HEK293 (cell line): ENCODE measurements around the gene OCA2.
A peak's percentile ranks its signal among the peaks of the same experiment; 100 is the strongest.
"Not testable (repeated sequence)": the region's sequence is repeated elsewhere in the genome, so short reads cannot be mapped to it uniquely, and the experiment has no call there.

Source experiments
- CTCF ChIA-PET: fragments of 350-600 bp; formaldehyde crosslinking; extraction: SDS; loops from one replicate; lab custom pipeline; 2021; ENCODE audit warnings: antibody characterized with exemption; lab: Yijun Ruan, JAX
- POLR2A ChIA-PET: fragments of 300-600 bp; formaldehyde crosslinking; extraction: SDS; loops from one replicate; lab custom pipeline; 2020; ENCODE audit warnings: antibody characterized with exemption, inconsistent platforms; lab: Yijun Ruan, JAX
- H3K27ac ChIP-seq: fragments of 200-500 bp; sonication (Bioruptor generic); 2 replicates; pipeline ENCODE4 v1.5.1; 2014; ENCODE audit warnings: low read depth, low read length, control low read depth, inconsistent platforms; ENCODE audit errors: extremely low read depth
- H3K36me3 ChIP-seq, 2 experiments: fragments of 200-500 bp in 1 of 2; sonication (Bioruptor generic) in 1 of 2; 1 replicate in 1 of 2; 2 replicates in 1 of 2; pipeline ENCODE4 v1.5.1; 2014 to 2017; ENCODE audit warnings: inconsistent platforms in 2 of 2, low read length in 2 of 2; ENCODE audit not compliant: control insufficient read depth in 2 of 2, insufficient read depth in 1 of 2
- H3K4me1 ChIP-seq: fragments of 200-500 bp; sonication (Bioruptor generic); 2 replicates; pipeline ENCODE4 v1.5.1; 2014; ENCODE audit warnings: mild to moderate bottlenecking, low read length, inconsistent platforms; ENCODE audit not compliant: control insufficient read depth, insufficient read depth
- H3K4me3 ChIP-seq: 2 replicates; pipeline ENCODE4 v1.5.1; 2011; ENCODE audit warnings: low read depth, mild to moderate bottlenecking, control low read depth, low read length, moderate library complexity
- H3K9me3 ChIP-seq: fragments of 200-500 bp; sonication (Bioruptor generic); 2 replicates; pipeline ENCODE4 v1.5.1; 2014; ENCODE audit warnings: low read depth, low read length, inconsistent platforms; ENCODE audit not compliant: control insufficient read depth, insufficient read depth
- EGR2 ChIP-seq: fragments of 450-650 bp; formaldehyde crosslinking; IDR thresholded peaks from 2 replicates; pipeline ENCODE4 v1.5.1; 2016; ENCODE audit warnings: low read depth, missing biosample characterization, missing genetic modification characterization
- FEZF1 ChIP-seq: fragments of 450-650 bp; formaldehyde crosslinking; IDR thresholded peaks from 2 replicates; pipeline ENCODE4 v1.5.1; 2016; ENCODE audit warnings: missing biosample characterization, missing genetic modification characterization
- GLI4 ChIP-seq: fragments of 450-650 bp; formaldehyde crosslinking; IDR thresholded peaks from 2 replicates; pipeline ENCODE4 v1.5.1; 2016; ENCODE audit warnings: missing biosample characterization, missing genetic modification characterization
- KLF10 ChIP-seq: fragments of 450-650 bp; IDR thresholded peaks from 2 replicates; pipeline ENCODE4 v1.5.1; 2018; ENCODE audit warnings: missing biosample characterization, mild to moderate bottlenecking, missing genetic modification characterization
- PRDM1 ChIP-seq: fragments of 450-650 bp; formaldehyde crosslinking; IDR thresholded peaks from 2 replicates; pipeline ENCODE4; 2016; ENCODE audit warnings: missing biosample characterization, missing genetic modification characterization
- SP3 ChIP-seq: fragments of 450-650 bp; formaldehyde crosslinking; IDR thresholded peaks from 2 replicates; pipeline ENCODE4 v1.5.1; 2016; ENCODE audit warnings: missing biosample characterization, missing genetic modification characterization
- ZEB2 ChIP-seq: fragments of 450-650 bp; formaldehyde crosslinking; IDR thresholded peaks from 2 replicates; pipeline ENCODE4 v1.5.1; 2016; ENCODE audit warnings: missing biosample characterization, missing genetic modification characterization
- ZFHX2 ChIP-seq: fragments of 450-650 bp; formaldehyde crosslinking; conservative IDR thresholded peaks from 2 replicates; pipeline ENCODE4 v1.5.1; 2016; ENCODE audit warnings: missing biosample characterization, missing genetic modification characterization
- ZNF146 ChIP-seq: fragments of 450-650 bp; formaldehyde crosslinking; IDR thresholded peaks from 2 replicates; pipeline ENCODE4 v1.5.1; 2016; ENCODE audit warnings: missing biosample characterization, missing genetic modification characterization
- ZNF266 ChIP-seq: fragments of 450-650 bp; formaldehyde crosslinking; IDR thresholded peaks from 2 replicates; pipeline ENCODE4 v1.5.1; 2016; ENCODE audit warnings: missing biosample characterization, missing genetic modification characterization, low read depth
- ZNF423 ChIP-seq: fragments of 450-650 bp; formaldehyde crosslinking; IDR thresholded peaks from 2 replicates; pipeline ENCODE4 v1.5.1; 2016; ENCODE audit warnings: missing biosample characterization, missing genetic modification characterization
- ZNF510 ChIP-seq: fragments of 450-650 bp; formaldehyde crosslinking; IDR thresholded peaks from 2 replicates; pipeline ENCODE4 v1.5.1; 2018; ENCODE audit warnings: mild to moderate bottlenecking, missing genetic modification characterization, missing biosample characterization; ENCODE audit not compliant: insufficient replicate concordance
- ZNF561 ChIP-seq: fragments of 450-650 bp; IDR thresholded peaks from 2 replicates; pipeline ENCODE4 v1.5.1; 2018; ENCODE audit warnings: missing biosample characterization, missing genetic modification characterization, borderline replicate concordance
- ZNF571 ChIP-seq: fragments of 450-650 bp; formaldehyde crosslinking; IDR thresholded peaks from 2 replicates; pipeline ENCODE4 v1.5.0; 2017; ENCODE audit warnings: missing biosample characterization, missing genetic modification characterization
- ZNF629 ChIP-seq: fragments of 450-650 bp; formaldehyde crosslinking; IDR thresholded peaks from 2 replicates; pipeline ENCODE4 v1.5.1; 2017; ENCODE audit warnings: missing biosample characterization, missing genetic modification characterization
- ZNF677 ChIP-seq: fragments of 450-650 bp; IDR thresholded peaks from 2 replicates; pipeline ENCODE4 v1.5.0; 2018; ENCODE audit warnings: missing biosample characterization, mild to moderate bottlenecking, missing genetic modification characterization, moderate library complexity
- ZNF76 ChIP-seq: fragments of 450-650 bp; formaldehyde crosslinking; IDR thresholded peaks from 2 replicates; pipeline ENCODE4; 2016; ENCODE audit warnings: low read depth, missing biosample characterization, missing genetic modification characterization, borderline replicate concordance
- ZNF791 ChIP-seq: fragments of 450-650 bp; formaldehyde crosslinking; IDR thresholded peaks from 2 replicates; pipeline ENCODE4 v1.5.1; 2016; ENCODE audit warnings: missing biosample characterization, missing genetic modification characterization
- ZNF837 ChIP-seq: fragments of 450-650 bp; formaldehyde crosslinking; IDR thresholded peaks from 2 replicates; pipeline ENCODE4 v1.5.1; 2016; ENCODE audit warnings: missing biosample characterization, missing genetic modification characterization
- TF ChIP-seq, protein P1 (sequence below): fragments of 450-650 bp; formaldehyde crosslinking; IDR thresholded peaks from 2 replicates; pipeline ENCODE4 v1.5.1; 2016; ENCODE audit warnings: missing biosample characterization, missing genetic modification characterization
- TF ChIP-seq, protein P2 (sequence below): fragments of 450-650 bp; formaldehyde crosslinking; IDR thresholded peaks from 2 replicates; pipeline ENCODE4 v1.5.1; 2016; ENCODE audit warnings: missing biosample characterization, missing genetic modification characterization
- TF ChIP-seq, protein P3 (sequence below): fragments of 450-650 bp; formaldehyde crosslinking; IDR thresholded peaks from 2 replicates; pipeline ENCODE4 v1.5.1; 2016; ENCODE audit warnings: missing biosample characterization, missing genetic modification characterization
- TF ChIP-seq, protein P4 (sequence below): fragments of 450-650 bp; formaldehyde crosslinking; IDR thresholded peaks from 2 replicates; pipeline ENCODE4 v1.5.1; 2016; ENCODE audit warnings: missing biosample characterization, missing genetic modification characterization
- TF ChIP-seq, protein P5 (sequence below): fragments of 450-650 bp; IDR thresholded peaks from 2 replicates; pipeline ENCODE4 v1.5.1; 2018; ENCODE audit warnings: missing biosample characterization, mild to moderate bottlenecking, missing genetic modification characterization

OCA2 gene

DNA sequence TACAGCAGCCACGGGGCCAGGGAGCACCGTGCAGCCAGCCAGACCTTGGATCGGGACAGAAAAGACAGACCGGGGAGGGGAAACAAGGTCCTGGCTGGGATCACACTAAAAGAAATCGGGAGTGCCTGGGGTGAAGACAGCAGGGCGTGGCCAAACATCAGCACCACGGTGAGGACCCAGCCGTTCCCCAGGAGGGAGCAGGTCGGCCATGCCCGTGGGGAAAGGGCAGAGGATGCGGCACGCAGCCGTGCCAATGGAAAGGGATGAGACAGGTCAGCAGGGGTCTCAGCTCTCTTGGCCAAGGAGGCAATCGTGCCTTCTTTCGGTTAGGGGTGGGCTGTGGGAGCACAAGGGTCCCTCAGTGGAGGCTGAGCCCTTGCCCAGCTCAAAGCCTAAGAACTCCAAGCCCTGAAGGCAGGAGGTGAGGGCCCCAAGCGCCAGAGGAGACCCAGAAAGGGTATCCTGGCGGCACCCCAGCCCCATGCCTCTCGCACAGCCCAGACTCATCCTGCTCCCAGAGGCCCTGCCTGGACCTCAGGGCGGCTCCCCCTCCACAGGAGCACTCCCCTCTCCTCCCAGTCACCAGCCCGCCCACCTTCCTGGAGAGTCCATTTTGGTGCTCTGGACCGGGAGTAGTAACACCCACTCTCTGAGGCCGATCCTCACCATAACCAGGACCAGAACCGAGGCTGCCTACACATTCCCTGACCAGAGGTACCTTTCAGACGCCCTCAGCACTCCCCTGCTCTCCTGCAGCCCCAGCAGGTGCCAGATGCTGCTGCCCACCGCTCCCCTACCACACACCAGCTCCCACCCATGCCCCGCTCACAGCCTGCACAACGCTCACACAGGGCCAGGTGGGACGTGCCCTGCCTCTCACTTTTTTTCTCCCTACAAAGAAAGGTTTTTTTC lies 23.2 kb upstream of the OCA2 start:
- no peaks in the 10 kb centered on the region for H3K4me1 ChIP-seq
- CTCF ChIA-PET = no interaction called here
- H3K4me3 ChIP-seq = no peak overlapping the region
- no peak overlapping the region for H3K27ac ChIP-seq
- no peaks in the 10 kb centered on the region for H3K9me3 ChIP-seq
- H3K36me3 ChIP-seq = peaks cover 0 to 79% of the 10 kb centered on the region in 2 experiments; a peak in 2 of 3 replicates
- POLR2A ChIA-PET = no interaction called here
- TF ChIP-seq ZNF561 (tag by site-specific recombination) (no peak), ZNF266 (no peak), ZNF423 (tag by site-specific recombination) (no peak), EGR2 (tag by site-specific recombination) (peak; percentile 81), PRDM1 (tag by site-specific recombination) (no peak), GLI4 (no peak), ZFHX2 (tag by site-specific recombination) (peak; percentile 46)
- TF ChIP-seq, protein P1, sequence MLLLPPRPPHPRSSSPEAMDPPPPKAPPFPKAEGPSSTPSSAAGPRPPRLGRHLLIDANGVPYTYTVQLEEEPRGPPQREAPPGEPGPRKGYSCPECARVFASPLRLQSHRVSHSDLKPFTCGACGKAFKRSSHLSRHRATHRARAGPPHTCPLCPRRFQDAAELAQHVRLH (tag by site-specific recombination) = no peak
- TF ChIP-seq, protein P2, sequence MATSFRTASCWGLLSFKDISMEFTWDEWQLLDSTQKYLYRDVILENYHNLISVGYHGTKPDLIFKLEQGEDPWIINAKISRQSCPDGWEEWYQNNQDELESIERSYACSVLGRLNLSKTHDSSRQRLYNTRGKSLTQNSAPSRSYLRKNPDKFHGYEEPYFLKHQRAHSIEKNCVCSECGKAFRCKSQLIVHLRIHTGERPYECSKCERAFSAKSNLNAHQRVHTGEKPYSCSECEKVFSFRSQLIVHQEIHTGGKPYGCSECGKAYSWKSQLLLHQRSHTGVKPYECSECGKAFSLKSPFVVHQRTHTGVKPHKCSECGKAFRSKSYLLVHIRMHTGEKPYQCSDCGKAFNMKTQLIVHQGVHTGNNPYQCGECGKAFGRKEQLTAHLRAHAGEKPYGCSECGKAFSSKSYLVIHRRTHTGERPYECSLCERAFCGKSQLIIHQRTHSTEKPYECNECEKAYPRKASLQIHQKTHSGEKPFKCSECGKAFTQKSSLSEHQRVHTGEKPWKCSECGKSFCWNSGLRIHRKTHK (tag by site-specific recombination) = no peak
- TF ChIP-seq, protein P3, sequence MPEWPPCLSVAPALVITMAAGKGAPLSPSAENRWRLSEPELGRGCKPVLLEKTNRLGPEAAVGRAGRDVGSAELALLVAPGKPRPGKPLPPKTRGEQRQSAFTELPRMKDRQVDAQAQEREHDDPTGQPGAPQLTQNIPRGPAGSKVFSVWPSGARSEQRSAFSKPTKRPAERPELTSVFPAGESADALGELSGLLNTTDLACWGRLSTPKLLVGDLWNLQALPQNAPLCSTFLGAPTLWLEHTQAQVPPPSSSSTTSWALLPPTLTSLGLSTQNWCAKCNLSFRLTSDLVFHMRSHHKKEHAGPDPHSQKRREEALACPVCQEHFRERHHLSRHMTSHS = no peak
- TF ChIP-seq, protein P4, sequence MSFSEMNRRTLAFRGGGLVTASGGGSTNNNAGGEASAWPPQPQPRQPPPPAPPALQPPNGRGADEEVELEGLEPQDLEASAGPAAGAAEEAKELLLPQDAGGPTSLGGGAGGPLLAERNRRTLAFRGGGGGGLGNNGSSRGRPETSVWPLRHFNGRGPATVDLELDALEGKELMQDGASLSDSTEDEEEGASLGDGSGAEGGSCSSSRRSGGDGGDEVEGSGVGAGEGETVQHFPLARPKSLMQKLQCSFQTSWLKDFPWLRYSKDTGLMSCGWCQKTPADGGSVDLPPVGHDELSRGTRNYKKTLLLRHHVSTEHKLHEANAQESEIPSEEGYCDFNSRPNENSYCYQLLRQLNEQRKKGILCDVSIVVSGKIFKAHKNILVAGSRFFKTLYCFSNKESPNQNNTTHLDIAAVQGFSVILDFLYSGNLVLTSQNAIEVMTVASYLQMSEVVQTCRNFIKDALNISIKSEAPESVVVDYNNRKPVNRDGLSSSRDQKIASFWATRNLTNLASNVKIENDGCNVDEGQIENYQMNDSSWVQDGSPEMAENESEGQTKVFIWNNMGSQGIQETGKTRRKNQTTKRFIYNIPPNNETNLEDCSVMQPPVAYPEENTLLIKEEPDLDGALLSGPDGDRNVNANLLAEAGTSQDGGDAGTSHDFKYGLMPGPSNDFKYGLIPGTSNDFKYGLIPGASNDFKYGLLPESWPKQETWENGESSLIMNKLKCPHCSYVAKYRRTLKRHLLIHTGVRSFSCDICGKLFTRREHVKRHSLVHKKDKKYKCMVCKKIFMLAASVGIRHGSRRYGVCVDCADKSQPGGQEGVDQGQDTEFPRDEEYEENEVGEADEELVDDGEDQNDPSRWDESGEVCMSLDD (tag by site-specific recombination) = no peak

DNA sequence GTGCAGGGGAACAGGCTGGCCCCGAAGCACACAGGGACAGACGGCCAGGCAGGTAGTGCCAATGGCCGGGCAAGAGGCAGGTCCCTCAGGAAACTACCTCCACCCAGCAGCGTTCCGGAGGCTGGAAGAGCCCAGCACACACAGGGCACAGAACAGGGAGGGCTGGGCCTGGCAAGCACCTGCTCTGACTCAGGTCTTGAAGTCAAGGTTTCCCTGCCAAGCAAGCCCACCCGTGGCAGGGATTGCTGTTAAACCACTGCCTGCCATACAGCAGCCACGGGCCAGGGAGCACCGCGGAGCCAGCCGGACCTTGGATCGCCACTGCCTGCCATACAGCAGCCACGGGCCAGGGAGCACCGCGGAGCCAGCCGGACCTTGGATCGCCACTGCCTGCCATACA lies 22.5 kb upstream of the OCA2 start:
- H3K36me3 ChIP-seq = peaks cover 0 to 82% of the 10 kb centered on the region in 2 experiments; a peak in 2 of 3 replicates
- H3K9me3 ChIP-seq, H3K4me1 ChIP-seq, POLR2A ChIA-PET, CTCF ChIA-PET, H3K27ac ChIP-seq, H3K4me3 ChIP-seq: not testable (repeated sequence)

DNA sequence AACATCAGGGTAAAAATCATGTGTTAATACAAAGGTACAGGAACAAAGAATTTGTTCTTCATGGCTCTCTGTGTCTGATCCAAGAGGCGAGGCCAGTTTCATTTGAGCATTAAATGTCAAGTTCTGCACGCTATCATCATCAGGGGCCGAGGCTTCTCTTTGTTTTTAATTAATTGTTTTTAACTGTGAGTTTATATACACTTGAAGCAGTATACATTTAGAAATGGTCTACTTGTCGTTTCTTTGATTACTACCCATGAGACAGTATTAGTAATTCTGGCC lies 21.2 kb upstream of the OCA2 start:
- no peaks in the 10 kb centered on the region for H3K9me3 ChIP-seq
- no peak overlapping the region for H3K4me3 ChIP-seq
- ChIA-PET CTCF (no interaction called here), POLR2A (no interaction called here)
- H3K27ac ChIP-seq = no peak overlapping the region
- peaks cover 0 to 89% of the 10 kb centered on the region in 2 experiments for H3K36me3 ChIP-seq
- H3K4me1 ChIP-seq = no peaks in the 10 kb centered on the region
- TF ChIP-seq ZNF837 (tag by site-specific recombination) (no peak), ZNF146 (tag by site-specific recombination) (no peak), ZNF76 (tag by site-specific recombination) (no peak), GLI4 (no peak), ZNF510 (tag by site-specific recombination) (no peak), ZNF629 (no peak), FEZF1 (tag by site-specific recombination) (no peak), ZNF791 (no peak), ZEB2 (tag by site-specific recombination) (no peak), ZNF571 (no peak), ZNF677 (no peak), SP3 (tag by site-specific recombination) (no peak), KLF10 (tag by site-specific recombination) (no peak)
- TF ChIP-seq, protein P5, sequence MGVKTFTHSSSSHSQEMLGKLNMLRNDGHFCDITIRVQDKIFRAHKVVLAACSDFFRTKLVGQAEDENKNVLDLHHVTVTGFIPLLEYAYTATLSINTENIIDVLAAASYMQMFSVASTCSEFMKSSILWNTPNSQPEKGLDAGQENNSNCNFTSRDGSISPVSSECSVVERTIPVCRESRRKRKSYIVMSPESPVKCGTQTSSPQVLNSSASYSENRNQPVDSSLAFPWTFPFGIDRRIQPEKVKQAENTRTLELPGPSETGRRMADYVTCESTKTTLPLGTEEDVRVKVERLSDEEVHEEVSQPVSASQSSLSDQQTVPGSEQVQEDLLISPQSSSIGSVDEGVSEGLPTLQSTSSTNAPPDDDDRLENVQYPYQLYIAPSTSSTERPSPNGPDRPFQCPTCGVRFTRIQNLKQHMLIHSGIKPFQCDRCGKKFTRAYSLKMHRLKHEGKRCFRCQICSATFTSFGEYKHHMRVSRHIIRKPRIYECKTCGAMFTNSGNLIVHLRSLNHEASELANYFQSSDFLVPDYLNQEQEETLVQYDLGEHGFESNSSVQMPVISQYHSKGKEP (tag by site-specific recombination) = no peak
